Stimulated activated effector memory CD8-positive, alpha-beta T cell treated with anti-CD3 and anti-CD28 coated beads, Interleukin-12 subunit alpha, Interleukin-12 subunit beta, amount 100 ng/mL, for 72 hours (primary cell): ENCODE data around the gene RBM4B.

ENCODE experiments used
- ATAC-seq: fragments of 150-1000 bp; cut with Tn5 transposase; 2 replicates; pipeline ENCODE4 v1.10.0; 2021
- DNase-seq, 2 donors: peaks; one replicate each; pipeline ENCODE4 v3.0.0; 2021 to 2022; ENCODE audit warnings: low spot score in 2 of 2
- H3K27ac Mint-ChIP-seq: one replicate; pipeline ENCODE4 v1.8.0; 2022; ENCODE audit warnings: mild to moderate bottlenecking, mixed read lengths
- H3K36me3 Mint-ChIP-seq: one replicate; pipeline ENCODE4 v1.8.0; 2022; ENCODE audit warnings: mild to moderate bottlenecking, mixed read lengths
- H3K4me1 Mint-ChIP-seq: one replicate; pipeline ENCODE4 v1.8.0; 2022; ENCODE audit warnings: mixed read lengths
- H3K4me3 Mint-ChIP-seq: one replicate; pipeline ENCODE4 v1.8.0; 2022; ENCODE audit warnings: mild to moderate bottlenecking, mixed read lengths
- H3K9me3 Mint-ChIP-seq: one replicate; pipeline ENCODE4 v1.8.0; 2022; ENCODE audit warnings: mixed read lengths

The RBM4B gene

GRCh38 chr11:66626382-66626781, 51.3 kb downstream of the RBM4B start:
- Mint-ChIP-seq H3K4me3 (no peak overlapping the region), H3K36me3 (peaks cover 100% of the 10 kb centered on the region), H3K9me3 (no peaks in the 10 kb centered on the region), H3K4me1 (peaks cover 70% of the 10 kb centered on the region), H3K27ac (peak overlapping the region; percentile 7)
- DNase-seq (no peak), ATAC-seq (no peak)

DNA sequence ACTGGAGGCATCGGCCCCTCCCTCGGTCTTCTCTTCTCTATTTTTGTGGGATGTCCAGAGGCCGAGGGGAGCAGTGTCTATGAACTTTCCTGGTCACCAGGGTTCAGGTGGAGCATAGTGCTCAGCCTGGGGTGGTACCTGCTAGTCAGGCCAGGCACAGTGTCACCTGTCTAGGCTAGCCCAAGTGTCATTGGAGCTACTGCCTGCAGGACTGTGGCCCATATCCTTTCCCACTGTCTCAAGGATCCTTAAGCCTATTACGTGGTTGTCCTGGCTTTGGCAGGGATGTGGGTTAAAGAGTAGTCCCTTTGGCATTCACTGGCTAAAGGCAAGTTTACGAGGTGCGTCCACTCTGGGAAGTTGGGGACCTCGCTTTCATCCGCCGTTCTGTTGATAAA, 51.9 kb downstream of the RBM4B start:
- DNase-seq (no peak), ATAC-seq (no peak)
- Mint-ChIP-seq H3K4me1 (peaks cover 71% of the 10 kb centered on the region), H3K4me3 (no peak overlapping the region), H3K27ac (peak overlapping the region; percentile 48), H3K9me3 (no peaks in the 10 kb centered on the region), H3K36me3 (peaks cover 100% of the 10 kb centered on the region)

DNA sequence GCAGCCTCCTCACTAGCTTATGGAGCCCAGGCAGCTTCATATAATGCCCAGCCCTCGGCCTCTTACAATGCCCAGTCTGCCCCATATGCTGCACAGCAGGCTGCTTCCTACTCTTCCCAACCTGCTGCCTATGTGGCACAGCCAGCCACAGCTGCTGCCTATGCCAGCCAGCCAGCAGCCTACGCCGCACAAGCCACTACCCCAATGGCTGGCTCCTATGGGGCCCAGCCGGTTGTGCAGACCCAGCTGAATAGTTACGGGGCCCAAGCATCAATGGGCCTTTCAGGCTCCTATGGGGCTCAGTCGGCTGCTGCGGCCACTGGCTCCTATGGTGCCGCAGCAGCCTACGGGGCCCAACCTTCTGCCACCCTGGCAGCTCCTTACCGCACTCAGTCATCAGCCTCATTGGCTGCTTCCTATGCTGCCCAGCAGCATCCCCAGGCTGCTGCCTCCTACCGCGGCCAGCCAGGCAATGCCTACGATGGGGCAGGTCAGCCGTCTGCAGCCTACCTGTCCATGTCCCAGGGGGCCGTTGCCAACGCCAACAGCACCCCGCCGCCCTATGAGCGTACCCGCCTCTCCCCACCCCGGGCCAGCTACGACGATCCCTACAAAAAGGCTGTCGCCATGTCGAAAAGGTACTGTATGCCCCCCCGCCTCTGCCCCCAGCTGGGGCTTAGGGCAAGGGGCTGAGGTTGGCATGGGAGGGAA, 52.5 kb downstream of the RBM4B start:
- peak; percentile 5 for ATAC-seq
- no peaks in the 10 kb centered on the region for H3K9me3 Mint-ChIP-seq

GRCh38 chr11:66624450-66624849, 53.2 kb downstream of the RBM4B start:
- H3K27ac Mint-ChIP-seq, result peak overlapping the region; percentile 48
- H3K9me3 Mint-ChIP-seq, result no peaks in the 10 kb centered on the region
- H3K36me3 Mint-ChIP-seq, result peaks cover 100% of the 10 kb centered on the region
- no peak overlapping the region for H3K4me3 Mint-ChIP-seq
- no peak for ATAC-seq
- DNase-seq, result no peak
- peaks cover 70% of the 10 kb centered on the region for H3K4me1 Mint-ChIP-seq

More for the DNA sequence above, 52.5 kb downstream of the RBM4B start:
- Mint-ChIP-seq H3K36me3 (peaks cover 100% of the 10 kb centered on the region), H3K4me3 (no peak overlapping the region), H3K27ac (peak overlapping the region; percentile 48), H3K4me1 (peaks cover 71% of the 10 kb centered on the region)
- DNase-seq, result no peak

DNA sequence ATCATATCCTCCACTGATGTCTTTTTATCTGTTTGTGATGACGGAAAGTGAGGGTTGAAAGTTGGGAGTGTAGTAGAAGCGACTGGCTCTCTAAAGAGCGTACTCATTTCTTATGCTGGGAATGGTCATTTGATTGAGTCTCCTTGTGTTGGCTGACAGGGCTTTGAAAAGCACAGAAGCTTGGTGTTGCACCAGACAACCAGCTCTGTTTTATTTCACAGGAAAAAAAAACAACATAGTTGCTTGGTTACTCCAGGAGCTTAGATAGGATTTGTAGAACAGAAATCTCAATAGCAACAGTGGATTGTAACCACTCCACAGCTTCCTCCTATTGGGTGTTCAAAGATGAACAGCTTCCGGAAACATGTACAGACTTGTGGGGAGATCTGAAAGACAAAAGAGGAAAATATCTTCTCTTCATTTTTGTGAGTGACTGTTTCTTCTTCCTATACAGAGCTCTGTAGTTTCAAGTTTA, 58.6 kb downstream of the RBM4B start:
- ATAC-seq, result no peak
- DNase-seq, result no peak
- H3K36me3 Mint-ChIP-seq, result peaks cover 90% of the 10 kb centered on the region
- H3K4me3 Mint-ChIP-seq, result peak overlapping the region; percentile 99
- H3K9me3 Mint-ChIP-seq, result no peaks in the 10 kb centered on the region
- peaks cover 70% of the 10 kb centered on the region for H3K4me1 Mint-ChIP-seq
- peak overlapping the region; percentile 99 for H3K27ac Mint-ChIP-seq

DNA sequence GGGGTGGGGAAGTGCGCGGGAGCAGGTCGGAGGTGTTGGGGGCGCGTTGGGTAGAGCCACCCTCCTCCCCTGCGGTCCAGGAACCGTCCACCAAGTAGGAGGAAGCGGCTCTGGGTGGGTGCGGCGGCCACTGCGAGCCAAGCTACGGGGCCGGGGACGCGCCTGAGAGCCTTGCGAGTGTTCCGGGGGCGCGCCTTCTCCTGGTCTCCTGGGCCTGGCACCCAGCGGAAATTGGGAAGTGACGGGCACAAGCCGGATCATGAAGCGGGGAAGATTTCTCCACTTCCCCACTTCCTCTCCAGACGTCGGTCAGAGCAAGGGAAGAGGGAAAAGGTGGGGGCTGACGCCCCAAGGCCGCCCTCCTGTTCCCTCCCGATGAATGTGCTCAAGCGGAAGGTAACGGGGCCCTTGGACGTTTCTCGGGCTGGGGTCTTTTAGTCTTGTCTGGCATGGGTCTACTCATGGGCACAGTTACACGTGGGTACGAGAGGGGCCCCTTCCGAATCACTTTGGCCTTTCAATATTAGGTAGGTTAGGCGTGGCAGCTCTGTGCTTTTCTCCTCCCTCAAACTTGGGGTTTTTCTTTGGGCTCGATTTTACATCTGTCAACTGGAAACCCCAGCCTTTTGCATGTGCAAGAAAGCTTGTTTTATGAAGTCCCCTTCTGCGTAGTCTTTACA, 60.4 kb downstream of the RBM4B start:
- DNase-seq (no peak), ATAC-seq (peak; percentile 38)
- peaks cover 71% of the 10 kb centered on the region for H3K36me3 Mint-ChIP-seq
- H3K9me3 Mint-ChIP-seq, result no peaks in the 10 kb centered on the region
- H3K27ac Mint-ChIP-seq, result peak overlapping the region; percentile 99
- H3K4me1 Mint-ChIP-seq, result peaks cover 51% of the 10 kb centered on the region
- peak overlapping the region; percentile 99 for H3K4me3 Mint-ChIP-seq

GRCh38 chr11:66616379-66617154, 61.1 kb downstream of the RBM4B start, which contains the start of gene RBM14:
Gene RBM14 (plus strand): TSS chr11:66616630. CDS start chr11:66616721, 91 bp downstream.
- peak; percentile 96 for ATAC-seq
- no peaks in the 10 kb centered on the region for H3K9me3 Mint-ChIP-seq
- H3K4me3 Mint-ChIP-seq, result peak within 1 kb of the TSS; percentile 99
- H3K27ac Mint-ChIP-seq, result peak within 1 kb of the TSS; percentile 99
- DNase-seq, result peak; percentile 93 to 99
- H3K4me1 Mint-ChIP-seq, result peaks cover 44% of the 10 kb centered on the region
- H3K36me3 Mint-ChIP-seq, result peaks cover 64% of the 10 kb centered on the region
